NCI-H187 (cell line): ENCODE measurements around the gene WAS.
"Not testable (repeated sequence)": the region's sequence is repeated elsewhere in the genome, so short reads cannot be mapped to it uniquely, and the experiment has no call there.

ENCODE experiments used
- DNase-seq, 2 experiments: peaks; one replicate each; lab custom pipeline; 2025; lab: John Stamatoyannopoulos, UW

Gene WAS

DNA sequence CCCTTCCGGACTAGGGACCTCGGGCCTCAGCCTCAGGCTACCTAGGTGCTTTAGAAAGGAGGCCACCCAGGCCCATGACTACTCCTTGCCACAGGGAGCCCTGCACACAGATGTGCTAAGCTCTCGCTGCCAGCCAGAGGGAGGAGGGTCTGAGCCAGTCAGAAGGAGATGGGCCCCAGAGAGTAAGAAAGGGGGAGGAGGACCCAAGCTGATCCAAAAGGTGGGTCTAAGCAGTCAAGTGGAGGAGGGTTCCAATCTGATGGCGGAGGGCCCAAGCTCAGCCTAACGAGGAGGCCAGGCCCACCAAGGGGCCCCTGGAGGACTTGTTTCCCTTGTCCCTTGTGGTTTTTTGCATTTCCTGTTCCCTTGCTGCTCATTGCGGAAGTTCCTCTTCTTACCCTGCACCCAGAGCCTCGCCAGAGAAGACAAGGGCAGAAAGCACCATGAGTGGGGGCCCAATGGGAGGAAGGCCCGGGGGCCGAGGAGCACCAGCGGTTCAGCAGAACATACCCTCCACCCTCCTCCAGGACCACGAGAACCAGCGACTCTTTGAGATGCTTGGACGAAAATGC is at the start of gene WAS:
Gene WAS (plus strand): TSS at position 389 of the 572 bp plus-strand sequence. CDS start 55 bp downstream, at position 444.
- DNase-seq = no peak

DNA sequence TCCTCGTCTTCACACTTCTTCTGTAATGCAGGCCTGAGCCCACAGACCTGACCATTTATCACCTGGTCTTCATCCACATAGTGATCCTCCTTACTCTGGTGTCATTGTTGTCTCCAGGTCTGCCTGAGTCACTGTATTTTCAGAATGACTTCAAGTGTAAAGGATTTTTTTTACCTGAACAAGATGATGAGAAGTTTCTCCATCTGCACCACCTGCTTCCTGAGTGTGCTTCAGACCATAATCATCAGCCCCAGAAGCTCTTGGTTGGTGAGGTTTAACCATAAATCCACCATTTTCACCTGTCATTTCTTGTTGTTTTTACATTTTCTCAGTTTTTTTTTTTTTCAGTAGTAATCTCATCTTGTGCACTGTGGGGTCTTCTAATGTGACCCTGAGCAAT is 47.3 kb upstream of the WAS start:
- no peak for DNase-seq

DNA sequence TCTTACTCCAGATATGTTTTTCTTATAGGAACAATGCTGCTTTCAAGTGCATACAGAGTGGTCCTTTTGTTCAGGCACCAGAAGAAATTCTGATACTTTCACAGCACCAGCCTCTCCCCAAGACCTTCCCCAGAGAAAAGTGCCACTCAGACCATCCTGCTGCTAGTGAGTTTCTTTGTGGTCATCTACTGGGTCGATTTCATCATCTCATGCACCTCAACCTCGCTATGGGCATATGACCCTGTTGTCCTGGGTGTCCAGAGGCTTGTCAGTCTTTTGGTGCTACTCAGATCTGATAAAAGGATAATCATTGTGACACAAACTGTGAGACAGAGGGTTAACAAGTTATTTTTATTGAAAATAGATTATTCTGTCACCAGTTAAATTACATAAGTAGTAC is 46.8 kb upstream of the WAS start:
- no peak for DNase-seq

DNA sequence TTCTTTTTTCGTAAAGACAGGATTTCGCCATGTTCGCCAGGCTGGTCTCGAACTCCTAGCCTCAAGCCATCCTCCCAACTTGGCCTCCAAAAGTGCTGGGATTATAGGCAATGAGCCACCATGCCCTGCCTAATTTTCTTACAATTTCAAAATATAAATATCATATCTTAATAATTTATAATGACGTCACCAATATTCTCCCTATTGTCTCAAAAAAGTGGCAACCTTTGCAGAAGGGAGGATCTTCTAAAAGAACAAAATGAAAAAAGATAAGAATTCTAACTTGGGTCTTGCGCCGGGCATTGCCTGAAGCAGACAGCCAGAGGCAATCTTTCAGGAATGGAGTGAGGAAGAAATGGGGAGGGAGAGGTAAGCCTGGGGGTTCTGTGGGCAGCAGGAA is 37.9 kb upstream of the WAS start:
- no peak for DNase-seq

DNA sequence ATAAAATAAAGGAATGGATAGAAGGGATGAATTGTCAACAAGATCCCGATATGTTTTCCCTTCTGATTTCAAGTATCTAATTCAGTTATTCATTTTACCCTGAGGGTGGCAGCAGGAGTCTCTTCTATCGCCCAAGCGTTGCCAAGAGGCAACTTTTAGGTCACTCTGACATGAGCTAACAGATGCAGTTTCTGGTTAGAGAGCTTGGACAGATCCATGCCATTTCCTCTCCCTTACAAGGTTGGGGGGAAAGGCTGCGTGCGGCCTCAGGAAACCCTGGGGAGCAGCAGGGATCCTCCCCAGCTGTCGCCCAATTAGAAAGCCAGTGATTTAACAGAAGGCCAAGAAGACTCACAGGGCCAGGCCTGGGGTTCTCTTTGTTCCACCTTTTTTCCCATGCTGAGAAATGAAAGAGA is 35.3 kb upstream of the WAS start:
- DNase-seq = no peak

DNA sequence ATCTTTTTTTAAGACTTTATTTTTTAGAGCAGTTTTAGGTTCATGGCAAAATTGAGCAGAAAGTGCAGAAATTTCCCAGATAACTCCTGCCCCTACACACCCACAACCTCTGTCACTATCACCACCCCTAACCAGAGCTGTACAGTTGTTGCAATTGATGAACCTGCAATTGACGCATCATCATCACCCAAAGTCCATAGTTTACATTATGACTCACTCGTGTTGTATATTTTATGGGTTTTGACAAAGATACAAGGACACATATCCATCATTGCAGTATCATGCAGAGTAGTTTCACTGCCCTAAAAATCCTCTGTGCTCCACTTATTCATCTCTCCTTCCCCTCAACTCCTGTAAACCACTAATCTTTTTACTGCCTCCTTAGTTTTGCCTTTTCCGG is 34.5 kb upstream of the WAS start:
- DNase-seq = no peak

DNA sequence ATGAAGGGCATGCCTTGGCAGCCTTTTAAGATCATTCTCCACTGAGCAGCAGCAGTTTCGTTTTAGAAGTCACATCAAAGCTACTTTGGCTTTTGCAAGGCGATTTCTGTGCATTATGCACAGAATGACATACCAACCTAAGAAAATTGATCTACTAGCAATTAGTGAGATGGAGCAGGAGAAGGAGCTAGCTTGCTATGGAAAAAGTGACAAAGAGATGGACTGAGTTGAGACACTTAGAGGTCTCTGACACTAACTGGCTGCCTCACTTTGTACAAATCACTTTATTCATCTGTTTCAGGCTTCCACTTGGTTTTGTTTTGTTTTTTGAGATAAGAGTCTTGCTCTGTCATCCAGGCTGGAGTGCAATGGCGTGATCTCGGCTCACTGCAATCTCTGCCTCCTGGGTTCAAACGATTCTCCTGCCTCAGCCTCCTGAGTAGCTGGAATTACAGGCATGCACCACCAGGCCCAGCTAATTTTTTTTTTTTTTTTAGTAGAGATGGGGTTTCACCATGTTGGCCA is 31.5 kb upstream of the WAS start:
- DNase-seq = not testable (repeated sequence)

DNA sequence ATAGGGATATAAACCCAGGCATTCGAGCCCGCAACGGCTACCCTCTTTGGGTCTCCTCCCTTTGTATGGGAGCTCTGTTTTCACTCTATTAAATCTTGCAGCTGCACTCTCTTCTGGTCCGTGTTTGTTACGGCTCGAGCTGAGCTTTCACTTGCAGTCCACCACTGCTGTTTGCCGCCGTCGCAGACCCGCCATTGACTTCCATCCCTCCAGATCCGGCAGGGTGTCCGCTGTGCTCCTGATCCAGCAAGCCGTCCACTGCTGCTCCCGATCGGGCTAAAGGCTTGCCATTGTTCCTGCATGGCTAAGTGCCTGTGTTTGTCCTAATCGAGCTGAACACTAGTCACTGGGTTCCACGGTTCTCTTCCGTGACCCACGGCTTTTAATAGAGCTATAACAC is 28.9 kb upstream of the WAS start:
- DNase-seq = not testable (repeated sequence)

DNA sequence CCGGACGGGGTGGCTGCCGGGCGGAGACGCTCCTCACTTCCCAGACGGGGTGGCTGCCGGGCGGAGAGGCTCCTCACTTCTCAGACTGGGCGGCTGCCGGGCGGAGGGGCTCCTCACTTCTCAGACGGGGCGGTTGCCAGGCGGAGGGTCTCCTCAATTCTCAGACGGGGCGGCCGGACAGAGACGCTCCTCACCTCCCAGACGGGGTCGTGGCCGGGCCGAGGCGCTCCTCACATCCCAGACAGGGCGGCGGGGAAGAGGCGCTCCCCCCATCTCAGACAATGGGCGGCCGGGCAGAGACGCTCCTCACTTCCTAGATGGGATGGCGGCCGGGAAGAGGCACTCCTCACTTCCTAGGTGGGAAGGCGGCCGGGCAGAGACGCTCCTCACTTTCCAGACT is 23.9 kb upstream of the WAS start:
- not testable (repeated sequence) for DNase-seq

DNA sequence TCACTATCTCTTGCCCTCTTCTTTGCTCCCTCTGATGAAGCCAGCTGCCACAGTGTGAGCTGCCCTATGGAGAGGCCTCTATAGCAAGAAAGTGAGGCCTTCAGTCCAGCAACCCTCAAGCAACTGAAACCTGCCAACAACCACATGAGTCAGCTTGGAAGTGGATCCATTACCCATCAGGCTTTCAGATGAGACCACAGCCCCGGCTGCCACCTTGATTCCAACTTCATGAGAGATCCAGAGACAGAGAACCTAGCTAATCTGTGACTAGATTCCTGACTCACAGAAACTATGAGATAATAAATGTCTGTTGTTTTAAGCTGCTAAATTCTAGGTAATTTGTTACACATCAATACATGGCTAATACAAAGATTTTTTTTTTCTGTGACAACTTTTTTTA is 20.4 kb upstream of the WAS start:
- DNase-seq = no peak

DNA sequence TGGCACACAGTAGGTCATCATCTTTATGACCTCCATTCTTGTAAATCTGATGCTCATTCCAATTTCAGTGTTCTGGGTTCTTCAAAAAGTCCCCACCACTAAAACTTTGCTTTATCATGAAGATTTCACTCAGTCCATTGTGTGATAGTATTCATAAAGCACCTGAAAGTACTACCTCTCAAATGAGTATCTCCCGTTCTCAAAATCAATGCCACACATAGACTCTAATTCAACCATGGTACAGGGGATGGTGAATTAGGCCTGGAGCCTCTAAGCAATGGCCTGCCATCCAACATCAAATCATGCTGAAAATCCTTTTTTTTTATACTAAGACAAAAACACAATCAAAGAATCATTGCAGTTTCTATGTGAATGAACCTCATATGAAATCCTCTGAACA is 19.4 kb upstream of the WAS start:
- no peak for DNase-seq

DNA sequence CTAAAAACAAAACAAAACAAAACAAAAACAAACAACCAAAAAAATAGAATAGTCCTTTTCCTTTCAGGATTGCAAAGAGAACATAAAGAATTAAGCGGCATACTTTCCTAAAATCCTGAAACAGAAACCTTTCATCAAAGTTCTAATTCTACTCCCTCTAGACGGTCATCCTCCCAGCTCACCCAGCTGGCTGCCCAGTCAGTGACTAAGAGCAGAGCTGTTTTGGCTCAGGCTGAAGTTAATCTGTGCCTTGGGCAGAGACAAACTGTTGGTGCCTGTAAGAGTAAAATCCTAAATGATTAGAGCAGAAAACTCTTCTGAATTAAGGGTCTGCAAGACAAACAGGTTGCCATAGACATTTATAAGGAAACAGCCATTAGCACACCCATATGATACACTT is 17.6 kb upstream of the WAS start:
- no peak for DNase-seq

DNA sequence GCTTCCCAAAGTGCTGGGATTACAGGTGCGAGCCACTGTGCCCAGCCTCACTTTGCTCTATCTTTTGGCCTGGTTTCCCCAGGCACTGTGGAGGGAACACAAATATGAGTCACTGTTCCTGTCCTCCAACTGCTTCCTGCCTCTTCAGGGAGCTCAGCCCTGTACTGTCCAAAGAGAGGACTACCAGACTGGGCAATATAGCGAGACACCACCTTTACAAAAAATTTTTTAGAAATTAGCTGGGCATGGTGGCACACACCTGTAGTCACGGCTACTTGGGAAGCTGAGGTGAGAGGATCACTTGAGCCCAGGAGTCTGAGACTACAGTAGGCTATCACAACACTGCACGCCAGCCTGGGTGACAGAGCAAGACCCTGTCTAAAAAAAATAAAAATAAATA is 16.9 kb upstream of the WAS start:
- DNase-seq = no peak

DNA sequence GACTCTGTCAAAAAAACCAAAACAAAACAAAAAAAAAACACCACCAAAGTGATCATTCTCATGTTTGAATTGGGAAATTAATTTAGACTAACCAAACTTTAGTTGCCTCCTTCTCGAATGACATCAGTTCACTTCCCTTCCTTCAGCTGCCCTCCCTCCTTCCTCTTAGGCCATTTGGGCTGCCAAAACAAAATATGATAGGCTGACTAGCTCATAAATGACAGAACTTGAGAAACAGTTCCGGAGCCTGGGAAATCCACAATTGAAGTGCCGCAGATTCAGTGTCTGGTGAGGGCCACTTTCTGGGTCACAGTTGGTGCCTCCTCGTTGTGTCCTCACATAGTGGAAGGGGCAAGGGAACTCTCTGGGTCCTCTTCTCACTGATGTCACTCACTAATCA is 16.1 kb upstream of the WAS start:
- DNase-seq = no peak

DNA sequence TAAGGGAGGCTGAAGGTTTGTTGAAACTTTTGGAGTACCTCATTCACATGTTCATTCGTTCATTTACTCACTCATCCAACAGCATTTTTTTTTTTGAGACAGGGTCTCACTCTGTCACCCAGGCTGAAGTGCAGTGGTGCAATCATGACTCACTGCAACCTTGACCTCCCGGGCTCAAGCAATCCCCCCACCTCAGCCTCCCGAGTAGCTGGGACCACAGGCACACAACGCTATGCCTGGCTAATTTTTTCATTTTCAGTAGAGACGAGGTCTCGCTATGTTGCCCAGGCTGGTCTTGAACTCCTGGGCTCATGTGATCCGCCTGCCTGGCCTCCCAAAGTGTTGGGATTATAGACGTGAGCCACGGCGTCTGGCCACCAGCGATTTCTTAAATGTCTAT is 15.4 kb upstream of the WAS start:
- not testable (repeated sequence) for DNase-seq

DNA sequence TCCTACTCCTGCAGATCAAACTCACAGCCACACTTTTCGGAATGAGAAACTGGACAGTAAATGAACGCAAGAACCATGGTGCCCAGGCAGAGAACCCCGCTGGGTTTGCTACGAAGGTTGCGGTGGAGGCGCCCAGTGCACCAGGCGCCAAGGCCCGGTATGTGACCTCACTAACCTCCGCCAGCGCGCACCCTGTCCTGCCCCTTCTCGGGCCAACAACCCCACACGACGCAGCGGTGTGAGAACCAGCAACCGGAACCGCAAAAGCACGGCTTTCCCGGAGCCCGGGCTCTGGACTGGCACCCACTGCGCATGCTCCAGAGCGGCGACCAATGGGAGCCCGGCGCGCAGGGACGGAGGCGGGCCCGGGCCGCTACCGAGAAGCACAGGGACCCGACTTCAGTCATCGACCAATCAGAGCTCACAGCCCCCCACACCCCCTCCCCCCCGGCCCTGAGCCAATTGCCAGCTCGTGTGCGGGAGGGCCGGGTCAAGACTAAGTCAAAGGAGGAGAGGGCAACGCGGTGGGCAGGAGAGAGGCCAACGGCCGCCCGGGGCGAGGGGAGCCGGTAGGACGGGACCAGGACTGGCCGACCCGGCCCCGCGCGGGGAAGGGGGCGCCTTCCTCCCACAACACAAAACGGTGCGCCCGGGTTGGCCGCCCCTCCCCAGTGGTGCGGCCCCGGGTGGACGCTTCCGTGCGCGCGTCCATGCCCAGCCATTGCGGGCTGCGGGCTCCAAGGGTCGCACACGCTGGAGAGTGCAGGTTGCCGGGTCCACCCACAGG is 7.3 kb upstream of the WAS start:
- peak; percentile 72 for DNase-seq

DNA sequence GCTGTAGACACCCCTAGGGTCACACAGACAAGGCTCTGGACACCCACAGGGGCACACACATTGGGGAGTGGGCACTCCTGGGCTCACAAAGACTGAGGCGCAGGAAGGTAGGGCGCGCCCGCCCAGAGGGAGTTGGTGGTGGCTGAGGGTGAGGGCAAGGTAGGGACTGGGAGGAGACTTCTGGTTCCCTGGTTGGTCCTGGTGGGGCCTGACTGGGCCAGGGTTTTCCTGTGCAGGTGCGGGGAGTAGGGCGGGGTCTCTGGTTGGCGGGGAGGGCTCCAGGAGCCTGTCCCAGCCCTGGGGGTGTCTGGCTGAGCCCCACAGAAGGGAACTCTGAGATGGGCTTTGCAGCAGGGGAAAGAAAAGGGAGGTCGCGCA is 6.7 kb upstream of the WAS start:
- DNase-seq = no peak

DNA sequence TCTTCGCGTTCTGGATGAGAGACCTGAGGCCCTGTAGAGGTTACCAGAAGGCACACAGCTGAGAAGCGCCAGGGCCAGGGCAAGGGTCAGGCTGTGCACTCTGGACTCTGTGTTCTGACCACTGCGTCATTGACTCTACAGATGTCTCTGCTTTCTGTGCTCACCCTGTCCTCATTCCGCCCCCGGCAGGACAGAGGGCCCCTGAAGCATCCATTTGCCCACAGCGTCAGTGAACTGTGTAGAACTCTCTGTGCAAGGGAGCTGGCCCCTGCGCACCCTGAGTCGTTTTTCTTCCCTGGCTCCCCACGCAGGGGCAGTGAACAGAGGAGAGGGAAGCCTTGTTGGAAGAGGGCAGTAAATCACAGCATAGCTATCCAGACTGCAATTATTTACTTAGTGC is 6.1 kb upstream of the WAS start:
- no peak for DNase-seq

DNA sequence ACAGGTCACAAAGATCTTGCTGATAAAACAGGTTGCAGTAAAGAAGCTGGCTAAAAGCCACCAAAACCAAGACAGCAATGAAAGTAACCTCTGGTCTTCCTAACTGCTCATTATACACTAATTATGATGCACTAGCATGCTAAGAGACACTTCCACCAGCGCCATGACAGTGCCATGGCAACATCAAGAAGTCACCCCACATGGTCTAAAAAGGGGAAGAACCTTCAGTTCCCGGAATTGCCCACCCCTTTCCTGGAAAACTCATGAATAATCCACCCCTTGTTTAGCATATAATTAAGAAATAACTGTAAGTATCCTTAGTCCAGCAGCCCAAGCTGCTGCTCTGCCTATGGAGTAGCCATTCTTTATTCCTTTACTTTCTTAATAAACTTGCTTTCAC is 3.1 kb upstream of the WAS start:
- not testable (repeated sequence) for DNase-seq

DNA sequence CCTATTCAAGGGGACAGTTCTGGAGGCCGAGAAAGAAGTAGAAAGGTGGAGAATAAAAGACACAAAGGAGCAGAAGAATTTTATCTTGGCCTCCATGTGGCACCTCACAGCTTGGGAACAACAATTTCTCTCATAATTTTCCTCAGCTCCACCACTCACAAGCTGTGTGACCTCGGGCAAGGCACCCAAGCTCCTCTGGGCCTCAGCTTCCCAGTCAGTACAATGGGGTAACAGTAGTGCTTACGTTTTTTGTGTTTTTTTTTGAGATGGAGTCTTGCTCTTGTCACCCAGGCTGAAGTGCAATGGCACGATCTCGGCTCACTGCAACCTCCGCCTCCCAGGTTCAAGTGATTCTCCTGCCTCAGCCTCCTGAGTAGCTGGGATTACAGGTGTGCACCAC is 2.7 kb upstream of the WAS start:
- DNase-seq = not testable (repeated sequence)

DNA sequence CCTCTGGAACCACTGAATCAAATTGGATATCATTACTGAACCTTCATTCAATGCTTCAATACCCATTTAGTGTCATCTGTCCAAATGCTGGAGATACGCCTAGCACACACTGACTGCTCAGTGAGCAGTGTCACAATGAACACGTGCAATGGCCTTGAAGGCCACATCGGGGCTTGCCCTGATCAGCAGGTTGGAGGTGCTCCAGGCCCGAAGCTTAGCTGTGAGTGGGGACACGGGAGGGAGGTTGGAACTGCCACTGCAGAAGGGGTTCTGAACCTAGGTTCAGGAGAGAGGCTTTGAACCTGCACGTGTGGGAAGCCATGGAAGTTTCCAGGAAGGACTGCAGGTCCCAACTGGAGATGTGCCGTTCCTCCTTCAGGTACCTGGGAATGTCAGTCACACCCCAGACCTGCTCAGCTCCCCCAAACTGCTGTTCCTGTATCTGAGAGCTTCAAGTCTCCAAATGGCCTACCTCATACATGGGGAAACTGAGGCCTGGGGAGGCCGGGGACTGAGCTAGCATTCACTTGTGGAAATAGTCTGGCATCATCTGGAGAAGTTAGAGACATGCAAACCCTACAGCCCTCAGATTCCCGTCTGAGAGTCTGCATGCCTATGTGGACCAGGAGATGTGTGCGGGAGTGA is 1.9 kb upstream of the WAS start:
- no peak for DNase-seq

DNA sequence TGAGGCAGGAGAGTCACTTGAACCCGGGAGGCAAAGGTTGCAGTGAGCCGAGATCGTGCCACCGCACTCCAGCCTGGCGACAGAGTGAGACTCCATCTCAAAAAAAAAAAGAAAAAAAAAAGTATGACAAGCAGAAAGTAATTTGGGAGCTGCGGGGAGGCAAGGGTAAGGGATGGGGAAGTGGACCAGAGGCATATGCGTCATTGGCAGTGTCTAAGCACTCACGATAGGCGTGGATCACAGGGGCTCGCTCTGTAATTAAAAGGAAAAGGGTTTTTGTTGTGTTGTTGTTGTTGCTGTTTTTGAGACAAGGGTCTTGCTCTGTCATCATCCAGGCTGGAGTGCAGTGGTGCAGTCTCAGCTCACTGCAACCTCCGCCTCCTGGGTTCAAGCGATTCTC is 804 bp upstream of the WAS start:
- DNase-seq = not testable (repeated sequence)

DNA sequence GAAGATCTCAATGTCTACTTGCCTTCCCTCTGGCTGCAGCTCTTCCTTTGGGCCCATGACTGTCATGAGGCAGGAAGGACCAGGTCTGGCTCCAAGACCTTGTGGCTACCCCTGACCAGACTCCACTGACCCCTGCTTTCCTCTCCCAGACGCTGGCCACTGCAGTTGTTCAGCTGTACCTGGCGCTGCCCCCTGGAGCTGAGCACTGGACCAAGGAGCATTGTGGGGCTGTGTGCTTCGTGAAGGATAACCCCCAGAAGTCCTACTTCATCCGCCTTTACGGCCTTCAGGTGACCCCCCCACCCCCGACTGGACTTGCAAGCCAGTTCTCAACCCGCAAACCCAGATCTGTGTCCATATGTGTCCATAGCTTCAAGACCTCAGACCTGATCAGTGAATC is 535 bp downstream of the WAS start:
- no peak for DNase-seq
